Naive thymus-derived CD4-positive, alpha-beta T cell (primary cell): ENCODE data around the gene YIPF5. TPM values are rescaled to one million over a fixed set of nuclear protein-coding genes. Genes with fewer than 3 reads are reported as not detected.

ENCODE experiments used
- ATAC-seq: fragments of 150-1000 bp; cut with Tn5 transposase; 2 replicates; pipeline ENCODE4 v1.10.0; 2021; ENCODE audit warnings: mild to moderate bottlenecking, moderate library complexity
- CTCF ChIA-PET: fragments of 350-600 bp; sonication (Branson Sonifier 250); formaldehyde crosslinking; loops from one replicate; lab custom pipeline; 2021; ENCODE audit warnings: antibody characterized with exemption; lab: Charles Lee
- POLR2A ChIA-PET: fragments of 350-600 bp; sonication (Branson Sonifier 250); formaldehyde crosslinking; loops from one replicate; lab custom pipeline; 2021; ENCODE audit warnings: antibody characterized with exemption, inconsistent platforms; lab: Charles Lee
- DNase-seq, 9 donors: peaks; one replicate each; pipeline versions ENCODE4 v3.0.0 to v3.0.0-alpha.2; 2020 to 2022; ENCODE audit warnings: mixed read lengths in 1 of 9
- H3K27ac ChIP-seq: one replicate; pipeline ENCODE4 v1.7.0; 2013; ENCODE audit warnings: mild to moderate bottlenecking, low read depth, low read length, moderate library complexity
- H3K27me3 ChIP-seq, 2 donors: one replicate each; pipeline ENCODE4 v1.7.0; 2013; ENCODE audit warnings: low read length in 2 of 2, mild to moderate bottlenecking in 2 of 2, moderate library complexity in 2 of 2; ENCODE audit not compliant: control insufficient read depth in 2 of 2, insufficient read depth in 2 of 2
- H3K36me3 ChIP-seq, 3 experiments: 1 replicate in 2 of 3; 2 replicates in 1 of 3; pipeline ENCODE4 v1.7.0; 2013; ENCODE audit warnings: low read length in 3 of 3, mild to moderate bottlenecking in 3 of 3, moderate library complexity in 1 of 3; ENCODE audit not compliant: insufficient read depth in 3 of 3, control insufficient read depth in 2 of 3
- H3K4me1 ChIP-seq, 2 donors: one replicate each; pipeline ENCODE4 v1.7.0; 2013; ENCODE audit warnings: low read length in 2 of 2, mild to moderate bottlenecking in 2 of 2, moderate library complexity in 1 of 2; ENCODE audit not compliant: control insufficient read depth in 2 of 2, insufficient read depth in 2 of 2
- H3K4me3 ChIP-seq: 2 replicates; pipeline ENCODE4 v1.7.0; 2013; ENCODE audit warnings: mild to moderate bottlenecking, low read length
- H3K9me3 ChIP-seq, 3 experiments: 1 replicate in 2 of 3; 2 replicates in 1 of 3; pipeline ENCODE4 v1.7.0; 2013; ENCODE audit warnings: low read length in 3 of 3; ENCODE audit not compliant: control insufficient read depth in 2 of 3
- H3K27ac Mint-ChIP-seq, 9 donors: one replicate each; pipeline ENCODE4 v1.8.0; 2020 to 2022; ENCODE audit warnings: mixed read lengths in 9 of 9, mild to moderate bottlenecking in 8 of 9, moderate library complexity in 5 of 9, inconsistent platforms in 2 of 9
- H3K27me3 Mint-ChIP-seq, 5 donors: one replicate each; pipeline ENCODE4 v1.8.0; 2021 to 2022; ENCODE audit warnings: mixed read lengths in 5 of 5, mild to moderate bottlenecking in 1 of 5
- H3K36me3 Mint-ChIP-seq, 5 donors: one replicate each; pipeline ENCODE4 v1.8.0; 2020 to 2022; ENCODE audit warnings: mixed read lengths in 5 of 5, mild to moderate bottlenecking in 3 of 5, inconsistent platforms in 1 of 5
- H3K4me1 Mint-ChIP-seq, 7 donors: one replicate each; pipeline ENCODE4 v1.8.0; 2020 to 2022; ENCODE audit warnings: mixed read lengths in 7 of 7, mild to moderate bottlenecking in 3 of 7, inconsistent platforms in 1 of 7
- H3K4me3 Mint-ChIP-seq, 10 donors: one replicate each; pipeline ENCODE4 v1.8.0; 2020 to 2022; ENCODE audit warnings: mild to moderate bottlenecking in 10 of 10, mixed read lengths in 10 of 10, moderate library complexity in 6 of 10, inconsistent platforms in 2 of 10
- H3K9me3 Mint-ChIP-seq, 11 donors: one replicate each; pipeline ENCODE4 v1.8.0; 2020 to 2022; ENCODE audit warnings: mixed read lengths in 11 of 11, mild to moderate bottlenecking in 4 of 11, inconsistent platforms in 1 of 11, moderate library complexity in 1 of 11
- intact Hi-C, 2 donors: fragments of 100-400 bp; cut with micrococcal nuclease; formaldehyde crosslinking; loops; one replicate each; pipeline ENCODE4 v1.15.1; 2023
- polyA plus RNA-seq, 2 donors: library from polyadenylated mRNA; unstranded; fragments of 300-500 nt; fragmentation: Illumina TruSeq; gene quantifications; one replicate each; pipeline ENCODE4 v1.2.3, GENCODE V29; 2021
- total RNA-seq, 6 experiments: library from RNA in 5 of 6; stranded (reverse) in 5 of 6; gene quantifications; 1 replicate in 5 of 6; 2 replicates in 1 of 6; pipeline ENCODE4 v1.2.3 and lab custom pipeline; 2021 to 2026

The YIPF5 gene
- total and polyA plus RNA-seq, 7 experiments from 2014 or later: 27.0 to 62.9 (median 48.8) TPM

GRCh38 chr5:144128844-144129243 is 41.6 kb downstream of the YIPF5 start:
- Histone ChIP-seq H3K27me3 (no peaks in the 10 kb centered on the region), H3K9me3 (no peaks in the 10 kb centered on the region), H3K4me1 (no peaks in the 10 kb centered on the region), H3K4me3 (no peak overlapping the region), H3K36me3 (no peaks in the 10 kb centered on the region), H3K27ac (no peak overlapping the region)
- ATAC-seq: no peak
- Mint-ChIP-seq H3K4me1 (peaks cover 0 to 4% (median 0%) of the 10 kb centered on the region in 7 donors), H3K27me3 (peaks cover 0 to 10% (median 0%) of the 10 kb centered on the region in 5 donors), H3K9me3 (no peaks in the 10 kb centered on the region), H3K27ac (peak overlapping the region in 1 of 9 donors; percentile 44), H3K36me3 (no peaks in the 10 kb centered on the region), H3K4me3 (no peak overlapping the region)
- intact Hi-C loops: no loop called here
- ChIA-PET POLR2A (no interaction called here), CTCF (no interaction called here)
- no peak for DNase-seq

GRCh38 chr5:144126707-144127106 is 43.8 kb downstream of the YIPF5 start:
- H3K9me3 ChIP-seq: no peaks in the 10 kb centered on the region
- Mint-ChIP-seq H3K4me3 (no peak overlapping the region), H3K27me3 (peaks cover 0 to 10% (median 0%) of the 10 kb centered on the region in 5 donors), H3K27ac (no peak overlapping the region), H3K36me3 (no peaks in the 10 kb centered on the region), H3K4me1 (peaks cover 0 to 4% (median 0%) of the 10 kb centered on the region in 7 donors), H3K9me3 (no peaks in the 10 kb centered on the region)
- DNase-seq (no peak), ATAC-seq (no peak)
- intact Hi-C loops: no loop called here
- ChIA-PET POLR2A (interaction anchor here (0.6 kb wide), 1 partner anchor 1085 kb away, joined by 3 read pairs; no protein-coding TSS in a partner anchor), CTCF (no interaction called here)
- H3K4me3 ChIP-seq: no peak overlapping the region
- no peaks in the 10 kb centered on the region for H3K27me3 ChIP-seq
- H3K36me3 ChIP-seq: no peaks in the 10 kb centered on the region
- H3K27ac ChIP-seq: no peak overlapping the region
- no peaks in the 10 kb centered on the region for H3K4me1 ChIP-seq

GRCh38 chr5:144125163-144125726 is 45.2 kb downstream of the YIPF5 start:
- peaks cover 0 to 10% (median 0%) of the 10 kb centered on the region in 5 donors for H3K27me3 Mint-ChIP-seq
- H3K4me3 Mint-ChIP-seq: no peak overlapping the region
- DNase-seq: no peak
- peaks cover 0 to 4% (median 0%) of the 10 kb centered on the region in 11 donors for H3K9me3 Mint-ChIP-seq
- intact Hi-C loops: no loop called here
- no peaks in the 10 kb centered on the region for H3K36me3 Mint-ChIP-seq
- Histone ChIP-seq H3K4me3 (no peak overlapping the region), H3K27ac (no peak overlapping the region), H3K4me1 (no peaks in the 10 kb centered on the region), H3K27me3 (no peaks in the 10 kb centered on the region), H3K36me3 (no peaks in the 10 kb centered on the region), H3K9me3 (no peaks in the 10 kb centered on the region)
- CTCF ChIA-PET: no interaction called here
- H3K4me1 Mint-ChIP-seq: no peaks in the 10 kb centered on the region
- no peak overlapping the region for H3K27ac Mint-ChIP-seq
- ATAC-seq: no peak
- POLR2A ChIA-PET: no interaction called here

GRCh38 chr5:144122641-144123040 is 47.8 kb downstream of the YIPF5 start:
- no peak for ATAC-seq
- intact Hi-C loops: no loop called here
- POLR2A ChIA-PET: no interaction called here
- H3K9me3 ChIP-seq: no peaks in the 10 kb centered on the region
- Mint-ChIP-seq H3K4me3 (no peak overlapping the region), H3K27ac (no peak overlapping the region), H3K27me3 (peaks cover 0 to 10% (median 0%) of the 10 kb centered on the region in 5 donors), H3K4me1 (no peaks in the 10 kb centered on the region), H3K36me3 (no peaks in the 10 kb centered on the region), H3K9me3 (peaks cover 0 to 6% (median 0%) of the 10 kb centered on the region in 11 donors)
- H3K36me3 ChIP-seq: no peaks in the 10 kb centered on the region
- H3K4me1 ChIP-seq: no peaks in the 10 kb centered on the region
- H3K27ac ChIP-seq: no peak overlapping the region
- H3K27me3 ChIP-seq: no peaks in the 10 kb centered on the region
- no peak overlapping the region for H3K4me3 ChIP-seq
- CTCF ChIA-PET: interaction anchor here (0.8 kb wide), 1 partner anchor 35 kb away, joined by 3 read pairs; no protein-coding TSS in a partner anchor
- no peak for DNase-seq

GRCh38 chr5:144122081-144122480 is 48.4 kb downstream of the YIPF5 start:
- H3K27ac Mint-ChIP-seq: no peak overlapping the region
- H3K36me3 Mint-ChIP-seq: no peaks in the 10 kb centered on the region
- no peak overlapping the region for H3K27ac ChIP-seq
- peaks cover 0 to 6% (median 0%) of the 10 kb centered on the region in 11 donors for H3K9me3 Mint-ChIP-seq
- no peaks in the 10 kb centered on the region for H3K4me1 ChIP-seq
- ChIA-PET POLR2A (no interaction called here), CTCF (interaction anchor here (0.8 kb wide), 1 partner anchor 35 kb away, joined by 3 read pairs; no protein-coding TSS in a partner anchor)
- no peaks in the 10 kb centered on the region for H3K4me1 Mint-ChIP-seq
- DNase-seq: no peak
- peaks cover 0 to 10% (median 0%) of the 10 kb centered on the region in 5 donors for H3K27me3 Mint-ChIP-seq
- intact Hi-C loops: no loop called here
- H3K4me3 Mint-ChIP-seq: no peak overlapping the region
- H3K36me3 ChIP-seq: no peaks in the 10 kb centered on the region
- no peaks in the 10 kb centered on the region for H3K27me3 ChIP-seq
- no peak for ATAC-seq
- H3K4me3 ChIP-seq: no peak overlapping the region
- no peaks in the 10 kb centered on the region for H3K9me3 ChIP-seq

- Histone ChIP-seq H3K4me1 (no peaks in the 10 kb centered on the region), H3K4me3 (no peak overlapping the region), H3K36me3 (no peaks in the 10 kb centered on the region), H3K27me3 (no peaks in the 10 kb centered on the region), H3K9me3 (no peaks in the 10 kb centered on the region), H3K27ac (no peak overlapping the region)
- H3K4me3 Mint-ChIP-seq: no peak overlapping the region
- H3K36me3 Mint-ChIP-seq: no peaks in the 10 kb centered on the region
- no peak overlapping the region for H3K27ac Mint-ChIP-seq
- ATAC-seq: no peak
- intact Hi-C loops: no loop called here
- peaks cover 0 to 6% (median 0%) of the 10 kb centered on the region in 11 donors for H3K9me3 Mint-ChIP-seq
- POLR2A ChIA-PET: no interaction called here
- H3K27me3 Mint-ChIP-seq: peaks cover 0 to 10% (median 0%) of the 10 kb centered on the region in 5 donors
- DNase-seq: no peak
- CTCF ChIA-PET: no interaction called here
- no peaks in the 10 kb centered on the region for H3K4me1 Mint-ChIP-seq
Measured at GRCh38 chr5:144121577-144121976, 48.9 kb downstream of the YIPF5 start.

GRCh38 chr5:144120661-144121180 is 49.7 kb downstream of the YIPF5 start:
- H3K36me3 Mint-ChIP-seq: no peaks in the 10 kb centered on the region
- no peak overlapping the region for H3K4me3 Mint-ChIP-seq
- H3K27ac Mint-ChIP-seq: no peak overlapping the region
- Histone ChIP-seq H3K9me3 (no peaks in the 10 kb centered on the region), H3K4me3 (no peak overlapping the region), H3K27ac (no peak overlapping the region), H3K36me3 (no peaks in the 10 kb centered on the region), H3K4me1 (no peaks in the 10 kb centered on the region), H3K27me3 (no peaks in the 10 kb centered on the region)
- peaks cover 0 to 6% (median 0%) of the 10 kb centered on the region in 11 donors for H3K9me3 Mint-ChIP-seq
- DNase-seq (no peak), ATAC-seq (no peak)
- H3K27me3 Mint-ChIP-seq: peaks cover 0 to 9% (median 0%) of the 10 kb centered on the region in 5 donors
- intact Hi-C loops: no loop called here
- ChIA-PET POLR2A (no interaction called here), CTCF (no interaction called here)
- no peaks in the 10 kb centered on the region for H3K4me1 Mint-ChIP-seq
